HG03039 (cell line): ENCODE measurements around the gene PACSIN2.

Experiments
- ATAC-seq: cut with Tn5 transposase; IDR thresholded peaks from one replicate; pipeline ENCODE4 v1.9.1; 2021; ENCODE audit warnings: mild to moderate bottlenecking, moderate library complexity; ENCODE audit not compliant: unreplicated experiment

The PACSIN2 gene

GRCh38 chr22:42866100-42866499 lies 148.8 kb downstream of the PACSIN2 start:
- ATAC-seq = no peak

GRCh38 chr22:42865536-42865935 lies 149.4 kb downstream of the PACSIN2 start:
- ATAC-seq = no peak

- ATAC-seq = no peak
Observed at GRCh38 chr22:42863349-42863961, 151.5 kb downstream of the PACSIN2 start.

- no peak for ATAC-seq
Observed at GRCh38 chr22:42862045-42862734, 152.8 kb downstream of the PACSIN2 start.

- ATAC-seq = no peak
Observed at GRCh38 chr22:42860968-42861367, 154.0 kb downstream of the PACSIN2 start.

- no peak for ATAC-seq
Observed at GRCh38 chr22:42857845-42858481, 157.0 kb downstream of the PACSIN2 start.

GRCh38 chr22:42856865-42857704 lies 157.9 kb downstream of the PACSIN2 start, which contains the start of gene ARFGAP3:
Gene ARFGAP3, minus strand, starts transcription at chr22:42857273. Its CDS starts 91 bp downstream, at chr22:42857182.
- ATAC-seq = peak; percentile 64

GRCh38 chr22:42856179-42856864 lies 158.6 kb downstream of the PACSIN2 start:
- peak; percentile 11 for ATAC-seq

GRCh38 chr22:42855721-42856120 lies 159.2 kb downstream of the PACSIN2 start:
- ATAC-seq = no peak

GRCh38 chr22:42855211-42855610 lies 159.7 kb downstream of the PACSIN2 start:
- no peak for ATAC-seq

GRCh38 chr22:42848941-42849550 lies 165.9 kb downstream of the PACSIN2 start:
- ATAC-seq = no peak

GRCh38 chr22:42847110-42847509 lies 167.8 kb downstream of the PACSIN2 start:
- no peak for ATAC-seq

- ATAC-seq = no peak
Observed at GRCh38 chr22:42844756-42845155, 170.2 kb downstream of the PACSIN2 start.

- no peak for ATAC-seq
Observed at GRCh38 chr22:42842658-42843370, 172.1 kb downstream of the PACSIN2 start.

GRCh38 chr22:42841444-42841843 lies 173.5 kb downstream of the PACSIN2 start:
- ATAC-seq = no peak

GRCh38 chr22:42837556-42837955 lies 177.4 kb downstream of the PACSIN2 start:
- no peak for ATAC-seq

- no peak for ATAC-seq
Observed at GRCh38 chr22:42836026-42836425, 178.9 kb downstream of the PACSIN2 start.

GRCh38 chr22:42834177-42834949 lies 180.6 kb downstream of the PACSIN2 start:
- ATAC-seq = no peak

- ATAC-seq = no peak
Observed at GRCh38 chr22:42833104-42833503, 181.8 kb downstream of the PACSIN2 start.
